Lung (tissue), 12 donors: ENCODE data around the gene EMC8. TPM values are rescaled to one million over a fixed set of nuclear protein-coding genes. Genes with fewer than 3 reads are reported as not detected.

ENCODE experiments used
- ATAC-seq: fragments of 200-7000 bp; cut with Tn5 transposase; one replicate; pipeline ENCODE4 v1.9.1; 2020; ENCODE audit warnings: moderate number of reproducible peaks; ENCODE audit not compliant: insufficient read depth, low FRiP score
- DNase-seq, 3 donors: peaks; one replicate each; pipeline ENCODE4 v3.0.0-alpha.2; 2013 to 2017
- H3K27ac ChIP-seq, 2 donors: one replicate each; pipeline ENCODE4 v1.5.1; 2013; ENCODE audit warnings: mild to moderate bottlenecking in 2 of 2, moderate library complexity in 2 of 2, control low read depth in 1 of 2, inconsistent platforms in 1 of 2, low read depth in 1 of 2, low read length in 1 of 2
- H3K27me3 ChIP-seq, 3 donors: one replicate each; pipeline ENCODE4 v1.5.1; 2013; ENCODE audit warnings: low read length in 2 of 3; ENCODE audit not compliant: control insufficient read depth in 3 of 3, insufficient read depth in 3 of 3
- H3K36me3 ChIP-seq, 4 donors: one replicate each; pipeline ENCODE4 v1.5.1; 2013; ENCODE audit warnings: low read length in 4 of 4, mild to moderate bottlenecking in 1 of 4, moderate library complexity in 1 of 4; ENCODE audit not compliant: control insufficient read depth in 4 of 4, insufficient read depth in 4 of 4
- H3K4me1 ChIP-seq, 5 donors: one replicate each; pipeline ENCODE4 v1.5.1; 2013; ENCODE audit warnings: low read length in 5 of 5, mild to moderate bottlenecking in 2 of 5, moderate library complexity in 1 of 5; ENCODE audit not compliant: control insufficient read depth in 5 of 5, insufficient read depth in 5 of 5
- H3K4me3 ChIP-seq: one replicate; pipeline ENCODE4 v1.5.1; 2013; ENCODE audit warnings: mild to moderate bottlenecking, control low read depth, moderate library complexity
- H3K9ac ChIP-seq, 2 donors: one replicate each; pipeline ENCODE4 v1.5.1; 2013; ENCODE audit warnings: low read length in 2 of 2, control low read depth in 1 of 2; ENCODE audit not compliant: insufficient read depth in 1 of 2
- H3K9me3 ChIP-seq, 4 donors: one replicate each; pipeline ENCODE4 v1.5.1; 2013; ENCODE audit warnings: low read length in 3 of 4, mild to moderate bottlenecking in 1 of 4, moderate library complexity in 1 of 4; ENCODE audit not compliant: control insufficient read depth in 4 of 4, insufficient read depth in 3 of 4
- WGBS, 2 donors: extraction: QIAGEN DNeasy Blood & Tissue Kit; methylation state at CpG; one replicate each; pipeline ENCODE4 v1.1.7; 2013; 5-methylcytosine and 5-hydroxymethylcytosine counted together
- polyA plus RNA-seq, 2 donors: library from polyadenylated mRNA; stranded (reverse); fragments of 200-250 nt; gene quantifications; one replicate each; pipeline ENCODE4 v1.2.1, GENCODE V29; 2013
- total RNA-seq, 2 donors: library from RNA; depleted of rRNA in 1 of 2; stranded (reverse); fragments of >200 nt in 1 of 2; gene quantifications; one replicate each; pipeline ENCODE4 v1.2.1, GENCODE V29; 2014 to 2021
- TF ChIP-seq, protein P1 (sequence below): IDR thresholded peaks from 2 replicates; pipeline ENCODE4 v1.5.1; 2012; ENCODE audit warnings: mild to moderate bottlenecking; ENCODE audit errors: control extremely low read depth, extremely low read depth
- donor health status: control.
- donor health status: control.
- donor health status: Bipolar disorder and iron deficiency.
- donor health status: healthy.
- donor health status: DM: yes; HTN: yes; CAD: no.

Gene EMC8
- total and polyA plus RNA-seq, 4 donors, result 10.5 to 26.8 (median 17.5) TPM

GRCh38 chr16:85835956-85836705 is 36.8 kb upstream of the EMC8 start:
- Histone ChIP-seq H3K27ac (no peak overlapping the region), H3K9ac (no peak overlapping the region), H3K9me3 (peaks cover 0 to 4% (median 0%) of the 10 kb centered on the region in 4 donors), H3K36me3 (no peaks in the 10 kb centered on the region), H3K27me3 (peaks cover 0 to 6% (median 0%) of the 10 kb centered on the region in 3 donors), H3K4me3 (no peak overlapping the region), H3K4me1 (peaks cover 0 to 7% (median 0%) of the 10 kb centered on the region in 5 donors)
- TF ChIP-seq, protein P1, sequence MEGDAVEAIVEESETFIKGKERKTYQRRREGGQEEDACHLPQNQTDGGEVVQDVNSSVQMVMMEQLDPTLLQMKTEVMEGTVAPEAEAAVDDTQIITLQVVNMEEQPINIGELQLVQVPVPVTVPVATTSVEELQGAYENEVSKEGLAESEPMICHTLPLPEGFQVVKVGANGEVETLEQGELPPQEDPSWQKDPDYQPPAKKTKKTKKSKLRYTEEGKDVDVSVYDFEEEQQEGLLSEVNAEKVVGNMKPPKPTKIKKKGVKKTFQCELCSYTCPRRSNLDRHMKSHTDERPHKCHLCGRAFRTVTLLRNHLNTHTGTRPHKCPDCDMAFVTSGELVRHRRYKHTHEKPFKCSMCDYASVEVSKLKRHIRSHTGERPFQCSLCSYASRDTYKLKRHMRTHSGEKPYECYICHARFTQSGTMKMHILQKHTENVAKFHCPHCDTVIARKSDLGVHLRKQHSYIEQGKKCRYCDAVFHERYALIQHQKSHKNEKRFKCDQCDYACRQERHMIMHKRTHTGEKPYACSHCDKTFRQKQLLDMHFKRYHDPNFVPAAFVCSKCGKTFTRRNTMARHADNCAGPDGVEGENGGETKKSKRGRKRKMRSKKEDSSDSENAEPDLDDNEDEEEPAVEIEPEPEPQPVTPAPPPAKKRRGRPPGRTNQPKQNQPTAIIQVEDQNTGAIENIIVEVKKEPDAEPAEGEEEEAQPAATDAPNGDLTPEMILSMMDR, result no peak
- 67 to 82% methylated on average over 22 of the region's 22 CpGs for WGBS, 2 donors
- ATAC-seq (no peak), DNase-seq (no peak)

- DNase-seq (no peak), ATAC-seq (no peak)
- no peak overlapping the region for H3K4me3 ChIP-seq
- peaks cover 0 to 6% (median 0%) of the 10 kb centered on the region in 3 donors for H3K27me3 ChIP-seq
- H3K9me3 ChIP-seq, result peaks cover 0 to 4% (median 0%) of the 10 kb centered on the region in 4 donors
- H3K9ac ChIP-seq, result no peak overlapping the region
- peaks cover 0 to 7% (median 0%) of the 10 kb centered on the region in 5 donors for H3K4me1 ChIP-seq
- 84 to 87% methylated on average over 21 of the region's 21 CpGs for whole genome bisulfite sequencing, 2 donors
- TF ChIP-seq, protein P1, result no peak
- no peaks in the 10 kb centered on the region for H3K36me3 ChIP-seq
- no peak overlapping the region for H3K27ac ChIP-seq
These were observed 35.9 kb upstream of the EMC8 start for GRCh38 chr16:85835227-85835751.

DNA sequence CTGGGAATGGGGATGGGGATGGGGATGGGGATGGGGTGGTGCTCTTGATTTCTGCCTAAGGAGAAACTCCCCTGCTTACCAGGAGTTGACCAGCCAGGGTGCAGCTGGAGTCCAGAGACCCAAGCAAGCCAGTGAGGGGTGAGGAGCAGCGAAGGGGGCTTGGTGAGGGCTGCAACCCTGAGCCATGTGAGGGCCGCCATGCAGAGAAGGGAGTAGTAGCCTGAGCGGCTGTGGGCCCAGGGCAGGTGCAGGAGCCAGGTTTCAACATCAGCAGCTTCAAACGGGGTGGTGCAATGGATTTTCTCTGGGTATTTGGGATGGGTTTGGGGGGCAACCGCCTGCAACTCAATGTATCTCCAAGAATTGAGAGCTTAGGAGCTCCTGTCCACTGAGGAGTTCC is 35.4 kb upstream of the EMC8 start:
- DNase-seq, result no peak
- peaks cover 0 to 6% (median 0%) of the 10 kb centered on the region in 3 donors for H3K27me3 ChIP-seq
- 92 to 93% methylated on average over 5 of the region's 5 CpGs for WGBS, 2 donors

More for the DNA sequence above, 35.4 kb upstream of the EMC8 start:
- Histone ChIP-seq H3K9ac (no peak overlapping the region), H3K9me3 (peaks cover 0 to 4% (median 0%) of the 10 kb centered on the region in 4 donors), H3K4me3 (no peak overlapping the region), H3K27ac (no peak overlapping the region), H3K36me3 (no peaks in the 10 kb centered on the region), H3K4me1 (peaks cover 0 to 7% (median 0%) of the 10 kb centered on the region in 5 donors)
- no peak for ATAC-seq
- TF ChIP-seq, protein P1, result no peak
